Measurements from ENCODE around the gene ZNF28.
"Not testable (repeated sequence)": the region's sequence is repeated elsewhere in the genome, so short reads cannot be mapped to it uniquely, and the experiment has no call there.

ZNF28 gene

GRCh38 chr19:52799950-52800640, 21.3 kb downstream of the ZNF28 start:
- H3K36me3 Mint-ChIP-seq, result peaks cover 53% of the 10 kb centered on the region
- ATAC-seq; DNase-seq (ENCODE audit: low spot score in 2 of 2); H3K4me3 Mint-ChIP-seq; H3K27ac Mint-ChIP-seq; H3K4me1 Mint-ChIP-seq: not testable (repeated sequence)
- H3K9me3 Mint-ChIP-seq, result peaks cover 35% of the 10 kb centered on the region

- Mint-ChIP-seq H3K9me3 (peaks cover 4% of the 10 kb centered on the region), H3K4me3 (no peak overlapping the region), H3K4me1 (peaks cover 33% of the 10 kb centered on the region), H3K27ac (no peak overlapping the region), H3K36me3 (peaks cover 16% of the 10 kb centered on the region)
- no peak for ATAC-seq
- no peak for DNase-seq (ENCODE audit: low spot score in 2 of 2)
Observed at GRCh38 chr19:52789440-52789839, 32.0 kb downstream of the ZNF28 start.

- Mint-ChIP-seq H3K27ac (peak within 1 kb of the TSS; percentile 64), H3K4me1 (peaks cover 50% of the 10 kb centered on the region), H3K4me3 (peak within 1 kb of the TSS; percentile 77), H3K36me3 (peaks cover 38% of the 10 kb centered on the region)
- DNase-seq (ENCODE audit: low spot score in 2 of 2), result peak; percentile 77 to 82
- H3K9me3 Mint-ChIP-seq, result not testable (repeated sequence)
- ATAC-seq, result peak; percentile 99
Observed at GRCh38 chr19:52786464-52787354, 34.7 kb downstream of the ZNF28 start, which contains the start of gene ZNF600. Gene ZNF600, minus strand, starts transcription at chr19:52786791. Its CDS starts 7,903 bp downstream, at chr19:52778888.

GRCh38 chr19:52786078-52786463, 35.4 kb downstream of the ZNF28 start:
- peak overlapping the region; percentile 64 for H3K27ac Mint-ChIP-seq
- ATAC-seq (peak; percentile 37), DNase-seq (ENCODE audit: low spot score in 2 of 2) (no peak)
- H3K36me3 Mint-ChIP-seq, result peaks cover 45% of the 10 kb centered on the region
- peaks cover 48% of the 10 kb centered on the region for H3K4me1 Mint-ChIP-seq
- no peaks in the 10 kb centered on the region for H3K9me3 Mint-ChIP-seq
- peak overlapping the region; percentile 77 for H3K4me3 Mint-ChIP-seq

- H3K9me3 Mint-ChIP-seq, result no peaks in the 10 kb centered on the region
- H3K27ac Mint-ChIP-seq, result peak overlapping the region; percentile 64
- H3K36me3 Mint-ChIP-seq, result peaks cover 50% of the 10 kb centered on the region
- DNase-seq (ENCODE audit: low spot score in 2 of 2) (no peak), ATAC-seq (no peak)
- peaks cover 51% of the 10 kb centered on the region for H3K4me1 Mint-ChIP-seq
- peak overlapping the region; percentile 77 for H3K4me3 Mint-ChIP-seq
Observed at GRCh38 chr19:52785506-52785905, 35.9 kb downstream of the ZNF28 start.

GRCh38 chr19:52782864-52783263, 38.6 kb downstream of the ZNF28 start:
- not testable (repeated sequence) for H3K27ac Mint-ChIP-seq; H3K9me3 Mint-ChIP-seq; DNase-seq (ENCODE audit: low spot score in 2 of 2); ATAC-seq; H3K4me3 Mint-ChIP-seq
- H3K4me1 Mint-ChIP-seq, result peaks cover 75% of the 10 kb centered on the region
- peaks cover 77% of the 10 kb centered on the region for H3K36me3 Mint-ChIP-seq

GRCh38 chr19:52778811-52779210, 42.6 kb downstream of the ZNF28 start:
- H3K36me3 Mint-ChIP-seq, result peaks cover 97% of the 10 kb centered on the region
- ATAC-seq (peak; percentile 95), DNase-seq (ENCODE audit: low spot score in 2 of 2) (peak; percentile 26 to 64)
- peak overlapping the region; percentile 60 for H3K4me3 Mint-ChIP-seq
- H3K9me3 Mint-ChIP-seq, result no peaks in the 10 kb centered on the region
- H3K4me1 Mint-ChIP-seq, result peaks cover 43% of the 10 kb centered on the region
- H3K27ac Mint-ChIP-seq, result peak overlapping the region; percentile 85

GRCh38 chr19:52756447-52756846, 65.0 kb downstream of the ZNF28 start:
- not testable (repeated sequence) for H3K36me3 Mint-ChIP-seq; H3K4me3 Mint-ChIP-seq; DNase-seq (ENCODE audit: low spot score in 2 of 2); ATAC-seq; H3K4me1 Mint-ChIP-seq; H3K27ac Mint-ChIP-seq
- peaks cover 12% of the 10 kb centered on the region for H3K9me3 Mint-ChIP-seq

- no peaks in the 10 kb centered on the region for H3K9me3 Mint-ChIP-seq
- ATAC-seq, result no peak
- no peak overlapping the region for H3K27ac Mint-ChIP-seq
- no peak overlapping the region for H3K4me3 Mint-ChIP-seq
- no peak for DNase-seq (ENCODE audit: low spot score in 2 of 2)
- no peaks in the 10 kb centered on the region for H3K36me3 Mint-ChIP-seq
- peaks cover 8% of the 10 kb centered on the region for H3K4me1 Mint-ChIP-seq
Observed at GRCh38 chr19:52749780-52750179, 71.7 kb downstream of the ZNF28 start.

GRCh38 chr19:52748336-52748950, 73.0 kb downstream of the ZNF28 start:
- H3K9me3 Mint-ChIP-seq, result no peaks in the 10 kb centered on the region
- peaks cover 18% of the 10 kb centered on the region for H3K4me1 Mint-ChIP-seq
- no peaks in the 10 kb centered on the region for H3K36me3 Mint-ChIP-seq
- no peak overlapping the region for H3K4me3 Mint-ChIP-seq
- H3K27ac Mint-ChIP-seq, result no peak overlapping the region
- no peak for DNase-seq (ENCODE audit: low spot score in 2 of 2)
- ATAC-seq, result no peak
